Stimulated activated CD4-positive, alpha-beta T cell treated with anti-CD3 and anti-CD28 coated beads, Interleukin-1b, Interleukin-23, amount 100 ng/mL, for 24 hours (primary cell): ENCODE measurements around the gene BPIFA1.

Experiments used
- DNase-seq, 4 experiments: peaks; one replicate each; pipeline ENCODE4 v3.0.0-alpha.2; 2020; ENCODE audit warnings: low read depth in 4 of 4, low spot score in 1 of 4

The BPIFA1 gene

GRCh38 chr20:33239979-33240736 is 4.4 kb downstream of the BPIFA1 start:
- no peak for DNase-seq

- DNase-seq, result no peak
Measured at GRCh38 chr20:33240923-33241322, 5.1 kb downstream of the BPIFA1 start.

GRCh38 chr20:33242319-33243100 is 6.7 kb downstream of the BPIFA1 start:
- DNase-seq, result no peak

- DNase-seq, result no peak
Measured at GRCh38 chr20:33246077-33246476, 10.3 kb downstream of the BPIFA1 start.

GRCh38 chr20:33249456-33249855 is 13.7 kb downstream of the BPIFA1 start:
- DNase-seq, result no peak

GRCh38 chr20:33250666-33251065 is 14.9 kb downstream of the BPIFA1 start:
- no peak for DNase-seq

- DNase-seq, result no peak
Measured at GRCh38 chr20:33251496-33251895, 15.7 kb downstream of the BPIFA1 start.

- DNase-seq, result no peak
Measured at GRCh38 chr20:33252460-33252859, 16.7 kb downstream of the BPIFA1 start.

GRCh38 chr20:33255005-33255404 is 19.2 kb downstream of the BPIFA1 start:
- no peak for DNase-seq

GRCh38 chr20:33257237-33257636 is 21.4 kb downstream of the BPIFA1 start:
- DNase-seq, result no peak

GRCh38 chr20:33259371-33259770 is 23.6 kb downstream of the BPIFA1 start:
- no peak for DNase-seq

- DNase-seq, result no peak
Measured at GRCh38 chr20:33261465-33261864, 25.7 kb downstream of the BPIFA1 start.

GRCh38 chr20:33262658-33263065 is 26.9 kb downstream of the BPIFA1 start:
- no peak for DNase-seq

- no peak for DNase-seq
Measured at GRCh38 chr20:33263784-33264183, 28.0 kb downstream of the BPIFA1 start.

- DNase-seq, result no peak
Measured at GRCh38 chr20:33267701-33268100, 31.9 kb downstream of the BPIFA1 start.

GRCh38 chr20:33272155-33272873 is 36.5 kb downstream of the BPIFA1 start:
- DNase-seq, result no peak

- DNase-seq, result no peak
Measured at GRCh38 chr20:33273117-33273851, 37.5 kb downstream of the BPIFA1 start.

- DNase-seq, result no peak
Measured at GRCh38 chr20:33275215-33275614, 39.4 kb downstream of the BPIFA1 start.

- DNase-seq, result no peak
Measured at GRCh38 chr20:33275871-33276270, 40.1 kb downstream of the BPIFA1 start.

GRCh38 chr20:33276303-33277113 is 40.7 kb downstream of the BPIFA1 start:
- DNase-seq, result no peak
